Heart left ventricle (tissue), 13 donors: ENCODE measurements around the gene CMTM3.
"Not testable (repeated sequence)": the region's sequence is repeated elsewhere in the genome, so short reads cannot be mapped to it uniquely, and the experiment has no call there.

Experiments
- POLR2A ChIP-seq, 2 donors: fragments of 450-650 bp; IDR thresholded peaks; one replicate each; pipeline ENCODE4 v1.6.1; 2017; ENCODE audit warnings: antibody characterized with exemption in 2 of 2, mild to moderate bottlenecking in 2 of 2, moderate library complexity in 2 of 2
- TF ChIP-seq, protein P1 (sequence below), 12 donors: fragments of 200-600 bp; sonication (generic) in 4 of 12; IDR thresholded peaks; one replicate each; pipeline versions ENCODE4 v1.5.0 to v1.8.0; 2018 to 2022; ENCODE audit warnings: antibody characterized with exemption in 12 of 12, mild to moderate bottlenecking in 5 of 12
- donor health status: ischemic (EF 13 %, LVEDD 7.1; RV severe dilation, severe dysfunction).
- donor health status: DM: no; HTN: yes; CAD: no.
- donor health status: DM: no; HTN: no; CAD: no.
- donor health status: ischemic (EF 25% LVEDD 6.9; RV normal size, moderate dysfunction).
- donor health status: ischemic (EF 25% LVEDD 5.7; RV mildly dilated, moderate dysfunction).
- donor health status: ischemic (EF 35%, LVEDD 5.7; RV mildly dilated, moderate dysfunction).
- donor health status: nonischemic (EF 11% LVEDD 7.7; RV severe dilation, severe dysfunction).
- donor health status: DM: yes; HTN: yes; CAD: no.
- donor health status: PGD.
- donor health status: ischemic (EF 29% LVEDD 5.4; RV normal size, mild dysfunction).
- donor health status: nonischemic (EF 23%, LVEDD 6.1; RV moderate dilation, normal function).

DNA sequence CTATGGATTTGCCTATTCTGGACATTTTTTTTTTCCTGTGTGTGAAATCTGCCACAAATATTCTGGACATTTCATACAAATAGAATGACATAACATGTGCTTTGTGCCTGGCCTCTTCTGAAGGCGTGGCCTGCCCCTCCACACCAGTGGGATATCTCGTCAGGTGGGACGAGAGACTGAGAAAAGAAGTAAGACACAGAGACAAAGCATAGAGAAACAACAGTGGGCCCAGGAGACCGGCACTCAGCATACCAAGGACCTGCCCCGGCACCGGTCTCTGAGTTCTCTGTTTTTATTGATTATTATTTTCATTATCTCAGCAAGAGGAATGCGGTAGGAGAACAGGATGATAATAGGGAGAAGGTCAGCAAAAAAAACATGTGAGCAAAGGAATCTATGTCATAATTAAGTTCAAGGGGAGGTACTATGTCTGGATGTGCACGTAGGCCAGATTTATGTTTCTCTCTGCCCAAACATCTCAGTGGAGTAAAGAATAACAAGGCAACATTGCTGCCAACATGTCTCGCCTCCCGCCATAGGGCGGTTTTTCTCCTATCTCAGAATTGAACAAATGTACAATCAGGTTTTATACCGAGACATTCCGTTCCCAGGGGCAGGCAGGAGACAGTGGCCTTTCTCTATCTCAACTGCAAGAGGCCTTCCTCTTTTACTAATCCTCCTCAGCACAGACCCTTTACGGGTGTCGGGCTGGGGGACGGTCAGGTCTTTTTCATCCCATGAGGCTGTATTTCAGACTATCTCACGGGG, 23.3 kb downstream of the CMTM3 start:
- TF ChIP-seq, protein P1, sequence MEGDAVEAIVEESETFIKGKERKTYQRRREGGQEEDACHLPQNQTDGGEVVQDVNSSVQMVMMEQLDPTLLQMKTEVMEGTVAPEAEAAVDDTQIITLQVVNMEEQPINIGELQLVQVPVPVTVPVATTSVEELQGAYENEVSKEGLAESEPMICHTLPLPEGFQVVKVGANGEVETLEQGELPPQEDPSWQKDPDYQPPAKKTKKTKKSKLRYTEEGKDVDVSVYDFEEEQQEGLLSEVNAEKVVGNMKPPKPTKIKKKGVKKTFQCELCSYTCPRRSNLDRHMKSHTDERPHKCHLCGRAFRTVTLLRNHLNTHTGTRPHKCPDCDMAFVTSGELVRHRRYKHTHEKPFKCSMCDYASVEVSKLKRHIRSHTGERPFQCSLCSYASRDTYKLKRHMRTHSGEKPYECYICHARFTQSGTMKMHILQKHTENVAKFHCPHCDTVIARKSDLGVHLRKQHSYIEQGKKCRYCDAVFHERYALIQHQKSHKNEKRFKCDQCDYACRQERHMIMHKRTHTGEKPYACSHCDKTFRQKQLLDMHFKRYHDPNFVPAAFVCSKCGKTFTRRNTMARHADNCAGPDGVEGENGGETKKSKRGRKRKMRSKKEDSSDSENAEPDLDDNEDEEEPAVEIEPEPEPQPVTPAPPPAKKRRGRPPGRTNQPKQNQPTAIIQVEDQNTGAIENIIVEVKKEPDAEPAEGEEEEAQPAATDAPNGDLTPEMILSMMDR (IDR thresholded peaks at IDR 0.05) = not testable (repeated sequence)
- not testable (repeated sequence) for TF ChIP-seq POLR2A (IDR thresholded peaks at IDR 0.05)
